Progenitor cell of endocrine pancreas (in vitro differentiated cells): ENCODE results near the gene GNAS-AS1. TPM values are rescaled to one million over a fixed set of nuclear protein-coding genes. Genes with fewer than 3 reads are reported as not detected.

ENCODE experiments used
- DNase-seq: peaks from one replicate; pipeline ENCODE4 v3.0.0; 2021; ENCODE audit warnings: low spot score; ENCODE audit not compliant: unreplicated experiment
- H3K27ac Mint-ChIP-seq: 2 replicates; pipeline ENCODE4 v1.8.0; 2021; ENCODE audit warnings: mild to moderate bottlenecking, moderate library complexity, mixed read lengths
- H3K27me3 Mint-ChIP-seq: 2 replicates; pipeline ENCODE4 v1.8.0; 2021; ENCODE audit warnings: mixed read lengths
- H3K36me3 Mint-ChIP-seq: 2 replicates; pipeline ENCODE4 v1.8.0; 2022; ENCODE audit warnings: mixed read lengths; ENCODE audit not compliant: insufficient read depth
- H3K4me1 Mint-ChIP-seq: 2 replicates; pipeline ENCODE4 v1.8.0; 2021; ENCODE audit warnings: low read depth, mixed read lengths
- H3K4me3 Mint-ChIP-seq: 2 replicates; pipeline ENCODE4 v1.8.0; 2021; ENCODE audit warnings: low read depth, mild to moderate bottlenecking, moderate library complexity, mixed read lengths
- H3K9me3 Mint-ChIP-seq: 2 replicates; pipeline ENCODE4 v1.8.0; 2021; ENCODE audit warnings: low read depth, mixed read lengths
- CTCF ChIP-seq: fragments of 200-600 bp; sonication (generic); IDR thresholded peaks from one replicate; pipeline ENCODE4 v1.5.0; 2021; ENCODE audit warnings: antibody characterized with exemption, mild to moderate bottlenecking; ENCODE audit not compliant: unreplicated experiment
- microRNA-seq: library from miRNA; unstranded; fragments of <30 nt; microRNA quantifications from one replicate; pipeline ENCODE4 v1.1.0, GENCODE V29; 2020; ENCODE audit warnings: borderline number of aligned reads; ENCODE audit not compliant: unreplicated experiment
- total RNA-seq: library from RNA; stranded (reverse); gene quantifications from 2 replicates; pipeline ENCODE4 v1.2.1, GENCODE V29; 2021

Gene GNAS-AS1
- total RNA-seq, 1 donor from 2014 or later, result 4.3 TPM

- H3K4me3 Mint-ChIP-seq, result no peak overlapping the region
- H3K4me1 Mint-ChIP-seq, result no peaks in the 10 kb centered on the region
- TF ChIP-seq CTCF, result no peak
- H3K9me3 Mint-ChIP-seq, result no peaks in the 10 kb centered on the region
- H3K27me3 Mint-ChIP-seq, result peaks cover 33% of the 10 kb centered on the region
- no peak overlapping the region for H3K27ac Mint-ChIP-seq
- H3K36me3 Mint-ChIP-seq, result no peaks in the 10 kb centered on the region
- DNase-seq, result no peak
Measured at GRCh38 chr20:58775371-58775770, 75.3 kb downstream of the GNAS-AS1 start.

- DNase-seq, result no peak
- H3K9me3 Mint-ChIP-seq, result no peaks in the 10 kb centered on the region
- no peak overlapping the region for H3K27ac Mint-ChIP-seq
- H3K4me1 Mint-ChIP-seq, result no peaks in the 10 kb centered on the region
- H3K4me3 Mint-ChIP-seq, result no peak overlapping the region
- no peak for TF ChIP-seq CTCF
- H3K27me3 Mint-ChIP-seq, result peaks cover 36% of the 10 kb centered on the region
- no peaks in the 10 kb centered on the region for H3K36me3 Mint-ChIP-seq
Measured at GRCh38 chr20:58774667-58775263, 75.9 kb downstream of the GNAS-AS1 start.

GRCh38 chr20:58774214-58774613 is 76.5 kb downstream of the GNAS-AS1 start:
- H3K36me3 Mint-ChIP-seq, result no peaks in the 10 kb centered on the region
- H3K27me3 Mint-ChIP-seq, result peaks cover 37% of the 10 kb centered on the region
- TF ChIP-seq CTCF, result no peak

GRCh38 chr20:58772786-58773185 is 77.9 kb downstream of the GNAS-AS1 start:
- DNase-seq, result no peak
- Mint-ChIP-seq H3K27ac (no peak overlapping the region), H3K9me3 (no peaks in the 10 kb centered on the region), H3K4me3 (no peak overlapping the region), H3K27me3 (peaks cover 35% of the 10 kb centered on the region), H3K4me1 (no peaks in the 10 kb centered on the region), H3K36me3 (no peaks in the 10 kb centered on the region)
- TF ChIP-seq CTCF, result no peak

More at GRCh38 chr20:58774214-58774613, 76.5 kb downstream of the GNAS-AS1 start:
- no peaks in the 10 kb centered on the region for H3K9me3 Mint-ChIP-seq
- H3K27ac Mint-ChIP-seq, result no peak overlapping the region
- no peak overlapping the region for H3K4me3 Mint-ChIP-seq
- no peaks in the 10 kb centered on the region for H3K4me1 Mint-ChIP-seq
- no peak for DNase-seq

Small RNAs within 50 kb of the gene (microRNA-seq; reads per million reads assigned to microRNA genes)
- gene MIR298, result not detected

Other genes starting within 250 kb of the GNAS-AS1 start
- 78.8 and 85.6 TPM in 2 replicates for gene STX16, start 199.6 kb downstream of the GNAS-AS1 start, total RNA-seq
- gene NPEPL1, start 158.1 kb downstream of the GNAS-AS1 start, total RNA-seq, result 55.4 and 56.3 TPM in 2 replicates
- 1,570 and 1,613 TPM in 2 replicates for gene GNAS, start 1.8 kb upstream of the GNAS-AS1 start, total RNA-seq
- 116 and 122 TPM in 2 replicates for gene NELFCD, start 130.4 kb upstream of the GNAS-AS1 start, total RNA-seq
- 61.4 and 65.6 TPM in 2 replicates for gene CTSZ, start 156.4 kb upstream of the GNAS-AS1 start, total RNA-seq
- gene TUBB1, start 168.5 kb upstream of the GNAS-AS1 start, total RNA-seq, result 0.16 and 0.19 TPM in 2 replicates
- 55.9 and 69.7 TPM in 2 replicates for gene ATP5F1E, start 181.4 kb upstream of the GNAS-AS1 start, total RNA-seq
- gene PRELID3B, start 191.9 kb upstream of the GNAS-AS1 start, total RNA-seq, result 50.1 and 52.8 TPM in 2 replicates